Epithelial cell of esophagus (primary cell): ENCODE results near the gene FAM234A.

Experiments
- DNase-seq: peaks from one replicate; pipeline ENCODE4 v3.0.0; 2010; ENCODE audit warnings: low read depth
- H3K4me3 ChIP-seq: 2 replicates; pipeline ENCODE4 v1.5.1; 2011; ENCODE audit warnings: mild to moderate bottlenecking, low read length, control low read depth
- CTCF ChIP-seq: IDR thresholded peaks from 2 replicates; pipeline ENCODE4 v1.5.1; 2011; ENCODE audit warnings: low read depth, mild to moderate bottlenecking, low read length, control low read depth, inconsistent platforms; ENCODE audit not compliant: insufficient read depth; ENCODE audit errors: missing control alignments

FAM234A gene

DNA sequence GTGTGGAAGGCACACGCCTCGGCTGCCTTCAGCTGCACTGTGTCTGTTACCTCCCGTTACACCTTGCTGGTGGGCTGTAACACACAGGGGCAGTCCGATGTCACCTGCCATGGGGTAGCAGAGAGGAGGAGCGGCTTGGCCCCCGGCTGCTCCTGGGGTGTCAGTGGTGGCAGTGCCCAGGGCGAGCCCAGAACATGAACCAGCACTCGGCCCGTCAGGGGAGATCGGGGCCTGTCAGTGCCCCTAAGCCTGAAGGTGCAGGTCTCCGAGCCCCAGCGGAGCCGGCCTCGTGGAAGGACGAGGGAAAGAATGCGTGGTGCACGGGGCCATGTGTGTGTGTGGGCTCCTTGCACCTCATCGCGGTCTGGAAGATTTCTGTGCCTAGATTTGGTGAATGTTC, 25.7 kb downstream of the FAM234A start:
- DNase-seq = no peak
- TF ChIP-seq CTCF = no peak
- no peak overlapping the region for H3K4me3 ChIP-seq

DNA sequence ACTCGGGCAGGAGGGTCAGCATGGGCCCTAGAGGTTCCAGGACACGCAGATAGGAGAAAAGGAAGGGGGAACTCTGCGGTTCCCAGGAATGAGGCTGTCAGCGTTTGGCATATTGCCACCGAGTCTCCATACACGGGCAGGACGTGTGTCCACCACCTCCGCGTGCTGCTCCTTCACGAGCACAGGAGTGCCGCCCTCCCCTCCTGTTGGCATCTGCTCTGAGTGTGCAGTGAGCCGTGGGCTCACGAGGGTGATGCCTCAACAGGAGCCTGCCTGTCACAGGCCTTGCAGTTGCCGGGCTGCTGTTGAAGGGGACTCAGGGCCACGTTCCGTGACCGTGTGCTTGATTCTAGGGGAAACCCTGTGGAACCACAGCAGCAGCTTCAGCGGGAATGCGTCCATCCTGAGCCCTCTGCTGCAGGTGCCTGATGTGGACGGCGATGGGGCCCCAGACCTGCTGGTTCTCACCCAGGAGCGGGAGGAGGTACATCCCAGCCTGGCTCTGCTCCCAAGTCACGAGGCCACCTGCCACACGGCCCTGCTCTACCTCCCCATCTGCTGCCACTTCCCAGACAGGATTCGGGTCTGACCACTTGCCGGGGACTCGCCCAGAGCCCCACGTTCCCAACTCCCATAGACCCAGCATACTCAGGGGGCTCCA, 26.5 kb downstream of the FAM234A start:
- TF ChIP-seq CTCF = no peak
- DNase-seq = no peak

GRCh38 chr16:262121-262745, 27.6 kb downstream of the FAM234A start:
- no peak for TF ChIP-seq CTCF
- DNase-seq = no peak
- H3K4me3 ChIP-seq = no peak overlapping the region

More for the DNA sequence above, 26.5 kb downstream of the FAM234A start:
- H3K4me3 ChIP-seq = no peak overlapping the region

GRCh38 chr16:263182-263774, 28.7 kb downstream of the FAM234A start:
- H3K4me3 ChIP-seq = no peak overlapping the region
- DNase-seq = no peak
- TF ChIP-seq CTCF = no peak

- H3K4me3 ChIP-seq = no peak overlapping the region
- DNase-seq = no peak
- no peak for TF ChIP-seq CTCF
These were observed 29.3 kb downstream of the FAM234A start for GRCh38 chr16:263944-264343.

DNA sequence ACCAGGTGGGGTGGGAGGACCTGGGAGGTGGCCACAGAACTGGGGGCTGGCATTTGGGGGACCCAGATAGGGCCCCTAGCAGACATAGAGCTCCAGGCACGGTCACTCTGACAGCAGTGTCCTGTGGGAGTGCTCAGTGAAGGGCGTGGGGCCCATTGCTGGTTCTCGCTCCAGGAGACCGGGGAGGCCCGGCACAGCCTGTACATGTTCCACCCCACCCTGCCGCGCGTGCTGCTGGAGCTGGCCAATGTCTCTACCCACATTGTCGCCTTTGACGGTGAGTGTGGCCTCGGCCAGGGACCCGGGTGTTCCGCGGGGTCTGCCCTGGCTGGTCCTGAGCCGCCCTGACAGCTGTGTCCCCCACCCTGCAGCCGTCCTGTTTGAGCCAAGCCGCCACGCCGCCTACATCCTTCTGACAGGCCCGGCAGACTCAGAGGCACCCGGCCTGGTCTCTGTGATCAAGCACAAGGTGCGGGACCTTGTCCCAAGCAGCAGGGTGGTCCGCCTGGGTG, 29.9 kb downstream of the FAM234A start:
- no peak for TF ChIP-seq CTCF
- no peak overlapping the region for H3K4me3 ChIP-seq
- no peak for DNase-seq

- DNase-seq = no peak
- TF ChIP-seq CTCF = no peak
- no peak overlapping the region for H3K4me3 ChIP-seq
These were observed 30.4 kb downstream of the FAM234A start for GRCh38 chr16:265002-265529.
